Spleen (tissue), 11 donors: ENCODE results near the gene OR6T1. TPM values are rescaled to one million over a fixed set of nuclear protein-coding genes. Genes with fewer than 3 reads are reported as not detected.

ENCODE experiments used
- DNase-seq: peaks from one replicate; pipeline ENCODE4 v3.0.0-alpha.2; 2020
- H3K27ac ChIP-seq, 8 donors: fragments of 200-600 bp; sonication (generic) in 7 of 8; 1 replicate in 4 of 8; 2 replicates in 4 of 8; pipeline versions ENCODE4 v1.5.0 to v1.8.0; 2016 to 2021; ENCODE audit warnings: inconsistent platforms in 4 of 8, mild to moderate bottlenecking in 4 of 8, moderate library complexity in 1 of 8
- H3K27me3 ChIP-seq, 7 donors: fragments of 200-600 bp; sonication (generic) in 6 of 7; replicated peaks in 1 of 7; 1 replicate in 4 of 7; 2 replicates in 3 of 7; pipeline versions ENCODE4 v1.5.0 to v1.8.0; 2016 to 2021; ENCODE audit warnings: inconsistent platforms in 3 of 7, mild to moderate bottlenecking in 1 of 7
- H3K36me3 ChIP-seq, 6 donors: fragments of 200-600 bp; sonication (generic) in 5 of 6; 1 replicate in 4 of 6; 2 replicates in 2 of 6; pipeline versions ENCODE4 v1.5.0 to v1.8.0; 2016 to 2021; ENCODE audit warnings: inconsistent platforms in 2 of 6
- H3K4me1 ChIP-seq, 6 donors: fragments of 200-600 bp; sonication (generic) in 5 of 6; 1 replicate in 3 of 6; 2 replicates in 3 of 6; pipeline versions ENCODE4 v1.5.0 to v1.8.0; 2016 to 2021; ENCODE audit warnings: inconsistent platforms in 3 of 6
- H3K4me3 ChIP-seq, 8 donors: fragments of 200-600 bp; sonication (generic) in 7 of 8; 1 replicate in 4 of 8; 2 replicates in 4 of 8; pipeline versions ENCODE4 v1.5.0 to v1.8.0; 2016 to 2021; ENCODE audit warnings: inconsistent platforms in 4 of 8, mild to moderate bottlenecking in 4 of 8, moderate library complexity in 2 of 8
- H3K9me3 ChIP-seq, 8 donors: fragments of 200-600 bp; sonication (generic) in 7 of 8; 1 replicate in 4 of 8; 2 replicates in 4 of 8; pipeline versions ENCODE4 v1.5.0 to v1.8.0; 2016 to 2021; ENCODE audit warnings: inconsistent platforms in 4 of 8
- CTCF ChIP-seq, 11 experiments: fragments of 200-600 bp in 7 of 11; fragments of 450-650 bp in 4 of 11; sonication (generic) in 4 of 11; IDR thresholded peaks in 8 of 11; conservative IDR thresholded peaks in 3 of 11; 1 replicate in 7 of 11; 2 replicates in 4 of 11; pipeline versions ENCODE4 v1.4.0 to v1.8.0; 2016 to 2021; ENCODE audit warnings: antibody characterized with exemption in 11 of 11, inconsistent platforms in 4 of 11, mild to moderate bottlenecking in 1 of 11
- POLR2A ChIP-seq, 3 donors: fragments of 450-650 bp; IDR thresholded peaks; one replicate each; pipeline ENCODE4 v1.5.1; 2017; ENCODE audit warnings: antibody characterized with exemption in 3 of 3, mild to moderate bottlenecking in 1 of 3
- POLR2AphosphoS5 ChIP-seq, 3 donors: sonication (generic); formaldehyde crosslinking; IDR thresholded peaks; one replicate each; pipeline ENCODE4 v1.5.1; 2017; ENCODE audit warnings: antibody characterized with exemption in 3 of 3
- WGBS, 5 donors: extraction: QIAGEN DNeasy Blood & Tissue Kit in 3 of 5; methylation state at CpG; one replicate each; pipeline versions ENCODE4 v1.1.5 to v1.1.7; 2013 to 2018; 5-methylcytosine and 5-hydroxymethylcytosine counted together
- intact Hi-C: fragments of 100-400 bp; cut with DNase I; formaldehyde crosslinking; loops from one replicate; pipeline ENCODE4 v1.15.0; 2023; ENCODE audit warnings: low total_unique reads
- polyA plus RNA-seq, 3 donors: library from polyadenylated mRNA; stranded (reverse); fragments of 200-250 nt; gene quantifications; one replicate each; pipeline ENCODE4 v1.2.1, GENCODE V29; 2013
- total RNA-seq, 7 donors: library from RNA; depleted of rRNA in 3 of 7; stranded (reverse); fragments of >200 nt in 3 of 7; fragmentation: NEBNext Ultra II Directional in 4 of 7; extraction: Animal tissue kit (Norgen Biotek cat#: 25700) in 4 of 7; gene quantifications; one replicate each; pipeline versions ENCODE4 v1.1.0 to v1.2.1, GENCODE V29; 2016 to 2021
- donor health status: healthy with polysubstance abuse.
- donor health status: DM: no; HTN: no; CAD: no; lungs with moderate emphysema.
- donor health status: DM: no; HTN: no; CAD: no.
- donor health status: Bipolar disorder and iron deficiency.
- donor health status: healthy.
- donor health status: DM: no; HTN: no; CAD: no.
- donor health status: DM: yes; HTN: yes; CAD: no.

OR6T1 gene
- total and polyA plus RNA-seq, 10 donors = not detected

- TF ChIP-seq POLR2AphosphoS5 (IDR thresholded peaks at IDR 0.05) (no peak), CTCF (IDR thresholded peaks at IDR 0.05 in 8 of 11, conservative IDR thresholded peaks at IDR 0.05 in 3 of 11) (no peak), POLR2A (IDR thresholded peaks at IDR 0.05) (no peak)
- 57 to 80% (median 69%) methylated on average over 3 of the region's 3 CpGs for WGBS, 5 donors
- no peaks in the 10 kb centered on the region for H3K27me3 ChIP-seq
- H3K4me1 ChIP-seq = no peaks in the 10 kb centered on the region
- no peaks in the 10 kb centered on the region for H3K9me3 ChIP-seq
- H3K36me3 ChIP-seq = no peaks in the 10 kb centered on the region
- intact Hi-C loops = no loop called here
- DNase-seq = no peak
- no peak overlapping the region for H3K4me3 ChIP-seq
- no peak overlapping the region for H3K27ac ChIP-seq
These were observed 37.8 kb downstream of the OR6T1 start for GRCh38 chr11:123905826-123906225.

- Histone ChIP-seq H3K4me1 (no peaks in the 10 kb centered on the region), H3K27me3 (no peaks in the 10 kb centered on the region), H3K4me3 (no peak overlapping the region), H3K36me3 (no peaks in the 10 kb centered on the region), H3K9me3 (no peaks in the 10 kb centered on the region), H3K27ac (no peak overlapping the region)
- no peak for DNase-seq
- TF ChIP-seq POLR2AphosphoS5 (IDR thresholded peaks at IDR 0.05) (no peak), CTCF (IDR thresholded peaks at IDR 0.05 in 8 of 11, conservative IDR thresholded peaks at IDR 0.05 in 3 of 11) (no peak), POLR2A (IDR thresholded peaks at IDR 0.05) (no peak)
- WGBS, 5 donors = 73 to 87% (median 80%) methylated on average over 3 of the region's 3 CpGs
- intact Hi-C loops = no loop called here
These were observed 38.7 kb downstream of the OR6T1 start for GRCh38 chr11:123904932-123905331.

DNA sequence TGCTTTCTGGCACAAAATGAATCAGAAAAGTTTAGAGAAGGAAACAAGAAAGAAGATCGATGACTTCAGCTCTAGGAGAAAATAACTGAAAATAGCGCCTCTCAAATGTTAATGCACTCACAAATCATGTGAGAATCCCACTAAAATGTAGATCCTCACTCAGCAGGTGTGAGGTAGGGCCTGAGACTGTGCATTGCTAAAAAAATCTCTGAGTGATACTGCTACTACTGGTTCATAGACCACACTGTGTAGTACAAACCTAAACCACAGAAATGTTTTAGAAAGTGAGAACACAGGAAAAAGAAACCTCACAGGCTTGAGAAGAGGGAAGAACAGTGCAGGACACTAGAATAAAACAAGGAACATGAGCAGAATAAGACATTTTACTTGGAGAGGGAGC is 39.7 kb downstream of the OR6T1 start:
- Histone ChIP-seq H3K4me1 (no peaks in the 10 kb centered on the region), H3K36me3 (no peaks in the 10 kb centered on the region), H3K27me3 (no peaks in the 10 kb centered on the region), H3K27ac (no peak overlapping the region), H3K4me3 (no peak overlapping the region), H3K9me3 (no peaks in the 10 kb centered on the region)
- no peak for DNase-seq
- intact Hi-C loops = no loop called here
- TF ChIP-seq POLR2AphosphoS5 (IDR thresholded peaks at IDR 0.05) = no peak
- no peak for TF ChIP-seq POLR2A (IDR thresholded peaks at IDR 0.05)
- no peak for TF ChIP-seq CTCF (IDR thresholded peaks at IDR 0.05 in 8 of 11, conservative IDR thresholded peaks at IDR 0.05 in 3 of 11)
- 59 to 64% (median 63%) methylated on average over 2 of the region's 2 CpGs for WGBS, 5 donors

DNA sequence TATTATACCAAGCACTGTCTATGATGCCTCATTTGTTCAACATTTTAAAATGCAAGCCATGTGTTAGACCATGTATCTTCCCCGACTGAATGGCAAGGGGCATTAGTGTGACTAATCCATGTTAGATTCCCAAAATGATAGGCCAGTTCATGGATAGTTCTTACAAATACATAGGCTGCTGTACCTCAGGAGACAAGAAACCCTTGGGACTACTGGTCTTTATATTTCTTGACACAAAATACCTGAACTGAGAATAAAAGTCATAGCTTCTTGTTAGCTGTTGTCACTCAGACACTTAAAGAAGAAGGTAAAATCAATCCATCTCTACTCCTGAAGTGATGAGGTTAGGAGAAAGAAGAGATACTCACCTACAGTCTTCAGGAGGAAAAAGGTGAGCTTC is 41.8 kb downstream of the OR6T1 start, which contains the start of gene OR8D4:
Gene OR8D4, plus strand, starts transcription at position 301 of the 400 bp plus-strand sequence. CDS start 4,265 bp downstream, outside the sequence.
- H3K9me3 ChIP-seq = no peaks in the 10 kb centered on the region
- TF ChIP-seq CTCF (IDR thresholded peaks at IDR 0.05 in 8 of 11, conservative IDR thresholded peaks at IDR 0.05 in 3 of 11) = no peak
- TF ChIP-seq POLR2AphosphoS5 (IDR thresholded peaks at IDR 0.05) = no peak
- no peak for TF ChIP-seq POLR2A (IDR thresholded peaks at IDR 0.05)
- no peaks in the 10 kb centered on the region for H3K27me3 ChIP-seq
- no peak within 1 kb of the TSS for H3K4me3 ChIP-seq
- H3K4me1 ChIP-seq = no peaks in the 10 kb centered on the region
- DNase-seq = no peak
- WGBS, 5 donors = 77 to 98% (median 95%) methylated on average over 1 of the region's 1 CpG
- no peaks in the 10 kb centered on the region for H3K36me3 ChIP-seq
- intact Hi-C loops = no loop called here
- no peak within 1 kb of the TSS for H3K27ac ChIP-seq
